Spleen (tissue), 11 donors: ENCODE data around the gene SORCS2. TPM values are rescaled to one million over a fixed set of nuclear protein-coding genes. Genes with fewer than 3 reads are reported as not detected.

ENCODE experiments used
- DNase-seq: peaks from one replicate; pipeline ENCODE4 v3.0.0-alpha.2; 2020
- H3K27ac ChIP-seq, 8 donors: fragments of 200-600 bp; sonication (generic) in 7 of 8; 1 replicate in 4 of 8; 2 replicates in 4 of 8; pipeline versions ENCODE4 v1.5.0 to v1.8.0; 2016 to 2021; ENCODE audit warnings: inconsistent platforms in 4 of 8, mild to moderate bottlenecking in 4 of 8, moderate library complexity in 1 of 8
- H3K27me3 ChIP-seq, 7 donors: fragments of 200-600 bp; sonication (generic) in 6 of 7; replicated peaks in 1 of 7; 1 replicate in 4 of 7; 2 replicates in 3 of 7; pipeline versions ENCODE4 v1.5.0 to v1.8.0; 2016 to 2021; ENCODE audit warnings: inconsistent platforms in 3 of 7, mild to moderate bottlenecking in 1 of 7
- H3K36me3 ChIP-seq, 6 donors: fragments of 200-600 bp; sonication (generic) in 5 of 6; 1 replicate in 4 of 6; 2 replicates in 2 of 6; pipeline versions ENCODE4 v1.5.0 to v1.8.0; 2016 to 2021; ENCODE audit warnings: inconsistent platforms in 2 of 6
- H3K4me1 ChIP-seq, 6 donors: fragments of 200-600 bp; sonication (generic) in 5 of 6; 1 replicate in 3 of 6; 2 replicates in 3 of 6; pipeline versions ENCODE4 v1.5.0 to v1.8.0; 2016 to 2021; ENCODE audit warnings: inconsistent platforms in 3 of 6
- H3K4me3 ChIP-seq, 8 donors: fragments of 200-600 bp; sonication (generic) in 7 of 8; 1 replicate in 4 of 8; 2 replicates in 4 of 8; pipeline versions ENCODE4 v1.5.0 to v1.8.0; 2016 to 2021; ENCODE audit warnings: inconsistent platforms in 4 of 8, mild to moderate bottlenecking in 4 of 8, moderate library complexity in 2 of 8
- H3K9me3 ChIP-seq, 8 donors: fragments of 200-600 bp; sonication (generic) in 7 of 8; 1 replicate in 4 of 8; 2 replicates in 4 of 8; pipeline versions ENCODE4 v1.5.0 to v1.8.0; 2016 to 2021; ENCODE audit warnings: inconsistent platforms in 4 of 8
- CTCF ChIP-seq, 11 experiments: fragments of 200-600 bp in 7 of 11; fragments of 450-650 bp in 4 of 11; sonication (generic) in 4 of 11; IDR thresholded peaks in 8 of 11; conservative IDR thresholded peaks in 3 of 11; 1 replicate in 7 of 11; 2 replicates in 4 of 11; pipeline versions ENCODE4 v1.4.0 to v1.8.0; 2016 to 2021; ENCODE audit warnings: antibody characterized with exemption in 11 of 11, inconsistent platforms in 4 of 11, mild to moderate bottlenecking in 1 of 11
- POLR2A ChIP-seq, 3 donors: fragments of 450-650 bp; IDR thresholded peaks; one replicate each; pipeline ENCODE4 v1.5.1; 2017; ENCODE audit warnings: antibody characterized with exemption in 3 of 3, mild to moderate bottlenecking in 1 of 3
- POLR2AphosphoS5 ChIP-seq, 3 donors: sonication (generic); formaldehyde crosslinking; IDR thresholded peaks; one replicate each; pipeline ENCODE4 v1.5.1; 2017; ENCODE audit warnings: antibody characterized with exemption in 3 of 3
- WGBS, 5 donors: extraction: QIAGEN DNeasy Blood & Tissue Kit in 3 of 5; methylation state at CpG; one replicate each; pipeline versions ENCODE4 v1.1.5 to v1.1.7; 2013 to 2018; 5-methylcytosine and 5-hydroxymethylcytosine counted together
- intact Hi-C: fragments of 100-400 bp; cut with DNase I; formaldehyde crosslinking; loops from one replicate; pipeline ENCODE4 v1.15.0; 2023; ENCODE audit warnings: low total_unique reads
- polyA plus RNA-seq, 3 donors: library from polyadenylated mRNA; stranded (reverse); fragments of 200-250 nt; gene quantifications; one replicate each; pipeline ENCODE4 v1.2.1, GENCODE V29; 2013
- total RNA-seq, 7 donors: library from RNA; depleted of rRNA in 3 of 7; stranded (reverse); fragments of >200 nt in 3 of 7; fragmentation: NEBNext Ultra II Directional in 4 of 7; extraction: Animal tissue kit (Norgen Biotek cat#: 25700) in 4 of 7; gene quantifications; one replicate each; pipeline versions ENCODE4 v1.1.0 to v1.2.1, GENCODE V29; 2016 to 2021
- donor health status: healthy with polysubstance abuse.
- donor health status: DM: no; HTN: no; CAD: no; lungs with moderate emphysema.
- donor health status: DM: no; HTN: no; CAD: no.
- donor health status: Bipolar disorder and iron deficiency.
- donor health status: healthy.
- donor health status: DM: no; HTN: no; CAD: no.
- donor health status: DM: yes; HTN: yes; CAD: no.

The SORCS2 gene
- total and polyA plus RNA-seq, 10 donors, result 0.33 to 1.6 (median 0.60) TPM

- WGBS, 5 donors, result 85 to 92% (median 88%) methylated on average over 8 to 9 of the region's 9 CpGs
- H3K4me3 ChIP-seq, result no peak overlapping the region
- TF ChIP-seq POLR2A (IDR thresholded peaks at IDR 0.05) (no peak), POLR2AphosphoS5 (IDR thresholded peaks at IDR 0.05) (no peak), CTCF (IDR thresholded peaks at IDR 0.05 in 8 of 11, conservative IDR thresholded peaks at IDR 0.05 in 3 of 11) (no peak)
- no peaks in the 10 kb centered on the region for H3K36me3 ChIP-seq
- intact Hi-C loops, result no loop called here
- peaks cover 0 to 9% (median 3%) of the 10 kb centered on the region in 6 donors for H3K4me1 ChIP-seq
- no peak overlapping the region for H3K27ac ChIP-seq
- DNase-seq, result no peak
- no peaks in the 10 kb centered on the region for H3K9me3 ChIP-seq
- H3K27me3 ChIP-seq, result no peaks in the 10 kb centered on the region
These were observed 26.5 kb upstream of the SORCS2 start for GRCh38 chr4:7165874-7166201.

GRCh38 chr4:7166237-7166636 lies 26.1 kb upstream of the SORCS2 start:
- DNase-seq, result peak; percentile 42
- Histone ChIP-seq H3K27ac (no peak overlapping the region), H3K27me3 (no peaks in the 10 kb centered on the region), H3K4me1 (peaks cover 0 to 9% (median 3%) of the 10 kb centered on the region in 6 donors), H3K4me3 (no peak overlapping the region), H3K9me3 (no peaks in the 10 kb centered on the region), H3K36me3 (no peaks in the 10 kb centered on the region)
- intact Hi-C loops, result no loop called here
- WGBS, 5 donors, result 82 to 95% (median 91%) methylated on average over 3 of the region's 3 CpGs
- TF ChIP-seq POLR2A (IDR thresholded peaks at IDR 0.05) (no peak), POLR2AphosphoS5 (IDR thresholded peaks at IDR 0.05) (no peak), CTCF (IDR thresholded peaks at IDR 0.05 in 8 of 11, conservative IDR thresholded peaks at IDR 0.05 in 3 of 11) (no peak)

GRCh38 chr4:7166981-7167700 lies 25.2 kb upstream of the SORCS2 start:
- Histone ChIP-seq H3K36me3 (no peaks in the 10 kb centered on the region), H3K4me1 (peaks cover 0 to 9% (median 3%) of the 10 kb centered on the region in 6 donors), H3K9me3 (no peaks in the 10 kb centered on the region), H3K27ac (no peak overlapping the region), H3K27me3 (no peaks in the 10 kb centered on the region), H3K4me3 (no peak overlapping the region)
- WGBS, 5 donors, result 67 to 72% (median 69%) methylated on average over 10 to 17 of the region's 17 CpGs
- intact Hi-C loops, result no loop called here
- no peak for TF ChIP-seq POLR2A (IDR thresholded peaks at IDR 0.05)
- TF ChIP-seq POLR2AphosphoS5 (IDR thresholded peaks at IDR 0.05), result no peak
- no peak for TF ChIP-seq CTCF (IDR thresholded peaks at IDR 0.05 in 8 of 11, conservative IDR thresholded peaks at IDR 0.05 in 3 of 11)
- DNase-seq, result peak; percentile 64

GRCh38 chr4:7167706-7168105 lies 24.6 kb upstream of the SORCS2 start:
- 80 to 92% (median 81%) methylated on average over 4 of the region's 4 CpGs for WGBS, 5 donors
- Histone ChIP-seq H3K4me1 (peaks cover 0 to 9% (median 3%) of the 10 kb centered on the region in 6 donors), H3K36me3 (no peaks in the 10 kb centered on the region), H3K9me3 (no peaks in the 10 kb centered on the region), H3K27ac (no peak overlapping the region), H3K4me3 (no peak overlapping the region), H3K27me3 (no peaks in the 10 kb centered on the region)
- DNase-seq, result peak; percentile 19
- intact Hi-C loops, result no loop called here
- no peak for TF ChIP-seq POLR2AphosphoS5 (IDR thresholded peaks at IDR 0.05)
- no peak for TF ChIP-seq CTCF (IDR thresholded peaks at IDR 0.05 in 8 of 11, conservative IDR thresholded peaks at IDR 0.05 in 3 of 11)
- no peak for TF ChIP-seq POLR2A (IDR thresholded peaks at IDR 0.05)
